Ammon's horn (tissue), 1 donor: Measurements from ENCODE around the gene SCMH1.
"Not testable (repeated sequence)": the region's sequence is repeated elsewhere in the genome, so short reads cannot be mapped to it uniquely, and the experiment has no call there.

ENCODE experiments used
- DNase-seq: peaks from one replicate; pipeline ENCODE4 v3.0.0-alpha.2; 2016; ENCODE audit warnings: low spot score

The SCMH1 gene

DNA sequence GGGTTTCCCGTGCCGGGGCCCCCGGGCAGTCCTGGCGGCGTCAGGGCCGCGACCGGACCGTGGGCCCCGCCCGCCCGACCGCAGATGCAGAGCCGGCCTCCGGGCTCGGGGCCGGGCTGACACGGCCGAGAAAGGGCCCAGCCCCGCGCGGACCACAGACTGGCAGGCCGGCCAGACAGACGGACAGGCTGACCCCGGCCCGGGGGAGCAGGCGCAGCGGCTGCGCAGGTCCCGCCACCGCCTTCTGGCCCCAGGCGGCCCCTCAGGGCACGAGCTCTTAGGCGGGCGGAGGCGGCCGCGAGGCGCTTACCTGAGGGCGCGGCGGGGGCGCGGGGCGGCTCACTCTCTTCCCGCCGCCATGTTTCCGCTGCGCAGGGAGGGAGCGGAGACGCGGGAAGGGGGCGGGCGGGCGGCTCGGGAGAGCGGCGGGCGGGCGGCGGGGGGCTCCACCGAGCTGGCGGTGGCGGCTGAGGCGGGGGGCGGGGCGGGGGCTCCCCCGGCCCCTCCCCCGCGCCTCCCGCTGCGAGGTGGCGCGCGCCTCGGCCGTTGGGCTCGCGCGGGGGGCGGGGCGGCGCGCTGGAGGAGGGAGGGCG lies at the start of gene SCMH1:
Gene SCMH1, minus strand, starts transcription at position 558 of the 593 bp plus-strand sequence. CDS start 56,173 bp downstream, outside the sequence.
- DNase-seq = peak; percentile 24

DNA sequence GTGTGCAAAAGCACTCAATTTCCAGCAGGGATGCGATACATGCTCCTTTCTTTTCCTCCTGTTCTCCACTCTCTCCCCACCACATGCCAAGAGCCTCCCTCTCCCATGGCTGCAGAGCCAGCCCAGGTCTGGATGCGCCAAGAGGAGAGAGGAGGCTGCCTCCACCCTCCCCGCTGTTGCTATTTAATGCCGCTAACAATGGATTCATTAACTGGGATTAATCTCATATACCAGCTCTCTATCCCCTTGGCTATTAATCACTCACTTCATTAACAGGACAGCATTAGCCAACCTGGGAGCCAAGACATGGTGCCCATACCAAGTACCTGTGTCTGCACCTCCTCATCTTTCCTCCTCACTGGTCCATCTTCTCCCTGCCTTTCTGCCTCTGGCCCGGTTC lies 49.1 kb upstream of the SCMH1 start:
- no peak for DNase-seq

DNA sequence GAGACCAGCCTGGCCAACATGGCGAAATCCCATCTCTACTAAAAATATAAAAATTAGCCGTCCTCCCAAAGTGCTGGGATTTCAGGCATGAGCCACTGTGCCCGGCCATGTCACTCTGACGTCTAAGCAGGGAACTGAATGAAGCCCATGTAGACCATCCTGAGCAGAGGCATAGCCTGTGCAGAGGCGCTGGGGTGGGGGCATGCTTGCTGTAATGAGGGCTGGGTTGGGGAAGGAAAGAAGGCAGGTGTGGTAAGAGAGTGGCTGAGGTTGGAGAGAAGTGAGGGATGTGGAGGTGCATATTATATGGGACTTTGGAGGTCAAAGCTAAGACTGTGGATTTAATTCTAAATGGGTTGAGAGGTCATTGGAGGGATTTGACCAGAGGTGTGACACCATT lies 47.1 kb upstream of the SCMH1 start:
- no peak for DNase-seq

DNA sequence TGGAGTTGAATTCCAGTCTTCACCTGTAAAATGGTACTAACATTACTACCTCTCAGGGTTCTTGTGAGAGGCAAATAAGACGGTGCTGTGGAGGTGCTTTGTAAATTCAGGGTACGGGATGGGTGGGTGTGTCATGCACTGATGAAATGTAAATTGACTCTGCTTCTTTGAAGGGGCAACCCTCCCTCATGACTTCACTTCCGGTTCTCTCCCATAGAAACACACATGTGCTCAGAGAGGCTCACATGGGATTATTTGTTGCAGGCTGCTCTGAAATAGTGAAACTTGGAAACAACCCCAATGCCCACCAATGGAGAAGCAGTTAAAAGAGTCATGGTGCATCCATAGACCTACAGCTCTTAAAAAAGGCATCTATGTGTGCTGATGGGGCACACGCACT lies 44.9 kb upstream of the SCMH1 start:
- DNase-seq = no peak

DNA sequence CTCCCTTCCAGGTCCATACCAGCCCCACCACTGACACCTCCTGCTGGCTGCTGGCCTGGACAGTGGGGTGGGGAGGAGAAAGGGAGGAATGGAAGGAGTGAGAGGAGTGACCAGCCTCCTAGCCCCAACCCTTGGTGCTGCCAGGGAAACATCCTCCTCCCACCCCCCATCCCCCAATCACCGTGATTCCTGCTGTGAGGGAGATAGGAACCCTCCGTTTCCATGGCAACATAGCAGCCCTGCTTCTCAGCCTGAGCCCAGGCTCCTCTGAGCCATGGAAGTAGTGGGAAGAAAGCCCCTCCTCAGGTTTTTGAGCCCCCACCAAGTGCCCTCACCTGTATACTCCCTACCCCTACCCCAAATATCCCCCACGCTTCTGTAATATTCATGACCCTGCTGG lies 44.4 kb upstream of the SCMH1 start:
- DNase-seq = no peak

DNA sequence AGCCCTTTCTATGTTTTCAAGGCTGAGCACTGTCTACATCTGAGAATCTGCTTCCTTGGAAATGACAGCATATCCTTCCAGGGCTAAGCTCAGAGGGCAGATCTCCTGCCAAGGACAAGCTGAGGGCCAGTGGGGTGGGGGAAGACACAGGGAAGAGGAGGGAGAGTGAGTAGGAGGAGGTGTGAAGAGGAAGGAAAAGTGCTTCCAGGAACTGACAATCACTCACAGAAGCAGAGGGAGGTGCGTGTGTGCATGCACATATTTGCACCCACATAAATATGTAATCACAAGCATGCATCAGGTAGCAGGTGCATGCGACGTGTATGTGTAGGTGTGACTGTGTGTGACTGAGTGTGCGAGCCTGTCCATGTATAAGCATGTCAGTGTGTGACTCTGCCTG lies 43.7 kb upstream of the SCMH1 start:
- DNase-seq = no peak

DNA sequence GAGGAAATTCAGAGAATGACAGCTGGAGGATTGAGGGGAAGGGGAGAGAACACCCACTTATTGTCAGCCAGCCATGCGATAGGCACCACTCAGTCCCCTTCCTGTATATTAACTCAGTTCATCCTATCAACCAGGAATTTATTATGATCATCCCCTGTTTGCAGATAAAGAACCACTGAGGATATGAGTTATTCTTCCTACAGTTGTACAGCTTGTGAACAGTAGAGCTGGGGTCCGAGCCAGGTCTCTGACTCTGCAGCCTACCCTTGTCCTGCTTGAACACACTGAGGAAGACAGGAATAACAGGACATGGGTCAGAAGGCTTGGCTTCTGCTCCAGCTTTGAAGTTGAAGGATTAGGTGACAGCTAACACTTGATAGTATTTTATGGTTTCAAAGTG lies 42.0 kb upstream of the SCMH1 start:
- DNase-seq = no peak

DNA sequence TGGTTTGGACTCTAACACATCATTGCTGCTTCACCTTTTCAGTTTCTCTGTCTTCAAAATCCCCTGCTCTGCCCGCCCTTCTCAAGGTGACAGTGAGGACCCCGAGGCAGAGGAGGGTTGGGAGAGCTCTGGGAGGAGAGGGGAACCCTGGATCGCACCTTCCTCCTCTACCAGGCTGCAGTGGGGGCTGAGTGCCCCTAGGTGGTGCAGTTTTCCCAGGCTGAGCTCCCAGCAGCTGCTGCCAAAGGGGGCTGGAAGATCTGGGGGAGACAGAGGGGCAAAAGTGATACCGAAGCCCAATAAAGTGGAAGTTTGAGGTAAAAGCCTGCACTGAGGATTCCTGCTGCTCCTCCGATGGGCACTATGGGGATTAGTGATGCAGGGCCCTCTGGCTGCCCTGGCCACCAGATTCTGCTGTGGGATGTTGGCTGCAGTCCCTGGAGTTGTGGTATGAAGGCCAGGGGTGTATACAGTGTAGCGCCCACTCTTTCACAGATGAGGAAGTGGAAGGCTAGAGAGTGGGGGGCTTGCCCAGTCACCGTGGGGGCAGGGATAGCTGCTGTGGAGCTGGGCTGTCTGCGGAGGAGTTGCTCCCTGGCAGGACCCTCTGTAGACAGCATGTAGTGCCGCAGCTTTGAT lies 40.7 kb upstream of the SCMH1 start:
- peak; percentile 56 for DNase-seq

DNA sequence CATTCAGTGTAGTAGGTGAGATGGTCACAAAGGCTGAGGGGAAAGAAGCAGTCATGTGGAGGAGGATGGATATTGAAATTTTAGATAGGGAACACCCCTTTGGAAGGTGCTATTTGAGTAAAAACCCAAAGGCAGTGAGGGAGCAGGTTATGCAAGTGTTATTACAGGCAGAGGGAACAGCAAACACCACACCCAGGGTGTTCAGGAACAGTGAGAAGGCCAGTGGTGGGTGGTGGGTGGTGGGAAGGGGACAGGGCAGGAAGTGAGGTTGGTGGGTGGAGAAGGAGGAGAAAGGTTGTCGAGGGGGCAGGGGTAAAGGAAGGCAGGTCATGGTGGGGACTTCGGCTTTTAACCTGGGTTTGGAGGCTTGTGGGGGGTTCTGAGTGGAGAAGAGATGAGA lies 39.2 kb upstream of the SCMH1 start:
- DNase-seq = no peak

DNA sequence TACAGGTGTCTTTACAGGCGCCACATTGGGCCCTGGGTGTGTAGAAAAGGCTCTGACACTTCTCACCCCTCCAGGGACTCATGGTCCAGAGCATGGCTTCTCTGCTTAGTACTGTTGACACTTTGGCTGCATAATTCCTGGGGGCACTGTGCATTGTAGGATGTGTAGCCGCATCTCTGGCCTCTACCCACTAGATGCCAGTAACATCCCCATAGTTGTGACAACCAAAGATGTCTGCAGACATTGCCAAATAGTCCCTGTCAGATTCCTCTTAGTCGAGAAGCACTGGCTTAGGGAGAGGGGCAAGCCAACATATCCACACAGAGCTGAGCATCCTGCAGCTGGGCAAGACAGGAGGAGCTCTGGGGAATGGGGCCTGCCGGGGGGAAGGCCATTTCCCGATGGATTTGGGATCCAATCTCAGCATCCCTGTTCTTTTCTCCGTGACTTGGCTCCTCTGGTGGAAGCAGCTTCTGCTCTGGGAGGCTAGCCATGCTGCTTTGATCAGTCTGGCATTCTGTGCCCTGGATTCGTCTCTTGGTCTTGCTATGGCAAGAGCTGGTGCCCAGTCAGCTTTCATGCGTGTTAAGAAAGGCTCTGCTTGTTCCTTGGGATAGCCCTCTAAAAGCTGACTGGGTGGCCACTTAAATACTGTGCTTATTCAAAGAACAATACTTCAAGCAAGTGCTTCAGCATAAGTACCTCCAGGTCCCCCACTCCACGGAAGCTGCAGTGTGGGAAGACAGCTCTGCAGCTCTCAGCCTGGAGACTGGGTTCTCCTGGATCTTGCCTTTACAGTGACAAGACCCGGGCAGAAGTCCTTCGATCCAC lies 38.3 kb upstream of the SCMH1 start:
- DNase-seq = peak; percentile 16

DNA sequence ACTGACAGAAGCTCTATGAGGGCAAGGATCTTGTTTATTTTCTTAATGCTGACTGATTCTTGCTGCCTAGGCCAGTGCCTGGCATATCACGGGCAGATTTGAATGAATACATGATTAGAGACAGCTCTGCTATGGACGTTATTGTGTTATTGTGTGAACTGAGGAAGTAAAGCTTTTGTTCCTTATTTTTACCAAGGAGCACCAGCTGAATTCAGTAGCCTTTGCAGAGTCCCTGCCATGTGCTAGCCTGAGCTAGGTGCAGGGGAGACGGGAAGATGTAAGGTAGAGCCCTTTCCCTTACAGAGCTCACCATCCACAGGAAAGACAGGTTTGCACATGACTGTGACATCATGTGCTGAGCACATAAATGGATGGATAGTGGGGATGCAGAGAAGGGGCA lies 36.0 kb upstream of the SCMH1 start:
- no peak for DNase-seq

DNA sequence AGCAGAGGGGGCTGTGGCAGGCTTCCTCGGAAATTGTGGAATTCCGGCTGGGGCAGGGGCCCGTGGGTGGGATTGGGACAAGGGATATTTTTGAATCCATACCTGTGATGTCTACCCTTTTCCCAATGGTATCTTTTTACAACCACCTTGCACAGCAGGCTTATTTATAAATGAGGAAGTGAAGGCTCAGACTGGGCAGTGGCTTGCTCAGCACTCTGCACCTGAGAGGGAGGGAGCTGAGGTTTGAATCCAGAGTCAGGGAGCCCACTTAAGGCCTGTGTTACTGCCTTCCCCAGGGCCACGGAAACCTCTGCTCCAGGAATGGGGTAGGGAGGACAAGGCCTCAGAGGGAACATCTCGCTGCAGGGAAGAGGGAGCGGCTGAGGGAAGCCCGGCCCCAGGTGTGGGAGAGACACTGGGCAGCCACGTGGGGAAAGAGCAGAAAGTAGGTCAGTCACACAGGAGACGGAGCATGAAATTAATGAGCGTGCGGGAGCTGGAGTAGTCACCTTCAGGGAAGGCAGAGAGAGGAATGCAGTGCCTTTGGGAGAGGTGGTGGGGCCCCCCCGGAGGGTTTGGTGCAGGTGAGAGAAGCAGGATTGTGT lies 35.4 kb upstream of the SCMH1 start:
- DNase-seq = no peak

DNA sequence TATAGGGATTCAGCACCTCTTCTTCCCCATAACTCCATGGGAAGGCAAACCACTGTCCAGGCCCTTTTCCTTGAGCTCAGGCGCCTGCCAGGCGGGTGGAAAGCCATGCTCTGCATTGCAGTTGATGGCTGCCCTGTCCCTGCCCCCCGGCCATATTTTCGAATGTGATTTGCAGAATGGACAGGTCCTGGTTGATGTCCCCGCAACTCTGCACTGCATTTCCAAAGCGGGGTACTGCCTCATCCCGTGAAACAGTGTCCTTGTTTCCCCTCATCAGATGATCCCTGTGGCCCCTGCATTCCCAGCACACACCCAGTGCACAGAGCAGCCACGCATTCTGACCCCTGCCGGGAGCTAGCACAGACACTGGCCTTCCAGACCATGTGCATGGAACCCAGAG lies 33.7 kb upstream of the SCMH1 start:
- DNase-seq = no peak

DNA sequence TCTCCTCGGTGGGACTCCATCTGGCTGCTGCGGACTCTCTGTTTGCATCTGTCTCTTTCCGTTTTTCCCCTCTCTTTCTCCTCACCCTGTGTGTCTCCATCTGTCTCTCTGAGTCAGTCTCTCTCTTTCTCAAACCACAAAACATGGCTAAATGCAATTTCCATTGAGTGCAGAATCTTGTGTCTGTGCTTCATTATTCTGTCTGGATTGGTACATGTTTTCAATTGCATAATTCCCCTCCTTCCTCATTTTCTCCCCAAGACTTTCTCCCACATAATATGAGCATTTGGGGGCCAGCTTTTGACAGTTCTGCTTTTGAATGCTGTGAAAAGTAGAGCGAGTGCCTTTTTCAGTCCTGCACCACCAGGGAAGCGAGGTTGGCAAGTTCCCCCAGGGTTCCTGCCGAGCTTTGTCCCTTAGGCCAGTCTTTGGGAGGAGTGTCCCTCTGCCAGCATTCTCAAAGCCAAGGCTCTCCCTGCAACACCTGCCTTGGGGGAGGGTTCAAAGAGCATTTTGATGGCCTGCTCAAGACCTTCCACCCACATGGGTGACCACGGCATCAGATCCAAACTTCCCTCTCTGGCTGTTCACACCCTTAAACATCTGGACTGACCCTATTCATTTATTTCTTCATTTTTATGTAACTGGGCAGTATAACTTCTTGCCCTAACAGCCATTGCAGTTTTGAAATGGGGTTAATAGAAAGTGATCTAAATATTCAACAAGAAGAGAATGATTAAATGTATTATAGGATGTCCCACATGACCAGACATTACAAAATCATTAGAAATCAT lies 32.8 kb upstream of the SCMH1 start:
- peak; percentile 60 for DNase-seq

DNA sequence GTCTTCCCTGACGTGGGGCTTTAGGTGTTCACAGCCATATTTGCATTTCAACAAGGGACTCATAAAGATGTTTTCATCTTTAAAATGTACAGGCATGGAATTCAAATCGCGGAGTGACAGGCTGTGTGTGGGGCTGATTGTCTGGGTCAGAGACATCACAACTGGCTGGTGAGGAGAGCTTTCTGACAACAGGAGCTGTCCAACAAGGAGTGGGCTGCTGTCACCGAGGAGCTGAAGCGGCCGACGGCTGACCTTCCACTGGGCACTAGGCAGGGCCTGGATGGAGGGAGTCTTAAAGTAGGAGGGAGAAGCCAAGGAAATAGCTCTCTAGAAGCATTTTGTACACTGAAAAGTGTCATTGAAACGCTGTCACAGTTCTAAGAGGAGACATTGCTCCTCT lies 30.5 kb upstream of the SCMH1 start:
- no peak for DNase-seq

DNA sequence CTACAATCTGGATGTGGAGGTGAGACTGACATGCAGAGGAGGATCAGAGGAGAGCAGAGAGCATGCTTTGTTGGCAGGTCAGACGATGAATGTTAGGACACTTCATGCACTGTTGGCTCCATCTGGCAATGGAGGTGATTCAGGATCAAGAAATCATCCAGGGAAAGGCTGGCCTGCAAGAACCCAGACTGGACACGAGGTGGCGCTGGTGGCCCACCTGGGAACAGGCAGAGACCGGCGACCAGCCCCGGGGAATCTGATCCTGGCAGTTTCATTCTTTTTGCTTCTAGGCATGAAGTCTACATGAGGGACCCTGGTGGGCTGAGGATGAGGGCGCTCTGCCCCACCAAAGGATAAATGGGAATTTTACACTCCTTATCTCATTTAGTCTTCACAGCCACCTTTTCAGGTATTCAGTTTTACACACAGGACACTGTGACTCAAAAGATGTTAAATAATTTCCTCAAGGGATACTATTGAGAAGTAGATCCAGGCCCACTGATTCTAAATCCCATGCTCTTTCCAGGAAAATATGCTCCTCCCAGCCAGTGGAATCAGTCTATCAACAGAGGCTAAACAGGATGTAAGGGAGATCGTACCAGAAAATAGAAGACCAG lies 26.2 kb upstream of the SCMH1 start:
- peak; percentile 87 for DNase-seq

DNA sequence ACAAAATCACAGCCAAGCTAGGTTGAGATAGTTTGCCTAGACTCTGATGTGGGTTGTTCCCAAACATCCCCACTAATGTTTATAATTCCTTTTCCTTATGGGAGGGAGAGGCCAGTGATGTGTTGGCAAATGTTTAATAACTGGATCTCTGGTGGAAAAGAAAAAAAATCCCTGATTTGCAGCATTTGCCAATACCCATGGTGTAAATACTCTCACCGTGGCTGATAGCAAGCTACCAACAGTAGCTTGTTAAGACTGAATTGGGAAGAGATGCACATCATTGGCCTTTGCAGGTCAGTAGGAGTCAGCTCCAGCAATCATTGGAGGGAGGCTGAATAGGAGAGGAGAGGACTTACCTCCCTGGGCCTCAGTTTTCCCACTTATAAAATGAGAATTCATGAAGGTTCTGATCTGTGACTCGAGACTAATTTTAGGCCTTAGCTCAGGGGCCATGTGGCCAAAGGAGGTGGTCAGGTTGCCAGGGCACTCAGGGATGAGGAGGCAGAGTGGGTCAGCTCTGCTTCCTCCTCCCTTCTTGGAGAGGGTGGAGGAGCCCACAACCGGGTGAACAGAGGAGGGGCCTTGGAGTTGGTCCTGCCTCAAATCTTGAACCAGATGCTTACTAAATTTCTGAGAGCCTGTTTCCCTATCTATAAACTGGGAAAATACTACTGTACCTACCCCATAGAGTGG lies 20.0 kb upstream of the SCMH1 start:
- no peak for DNase-seq

DNA sequence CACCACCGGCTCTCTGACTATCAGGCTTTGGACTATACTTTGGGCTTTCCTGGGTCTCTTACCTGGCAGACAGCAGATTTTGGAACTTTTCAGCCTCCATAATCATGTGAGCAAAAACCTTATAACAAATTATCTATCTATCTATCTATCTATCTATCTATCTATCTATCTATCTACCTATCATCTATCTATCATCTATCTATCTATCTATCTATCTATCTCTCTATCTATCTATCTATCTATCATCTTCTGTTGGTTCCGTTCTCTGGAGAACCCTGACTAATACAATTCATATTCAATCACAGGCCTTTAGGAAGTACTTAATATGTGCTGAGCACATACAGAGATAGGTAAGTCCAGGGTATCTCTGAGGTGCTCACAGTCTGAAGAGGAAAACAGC lies 18.7 kb upstream of the SCMH1 start:
- no peak for DNase-seq

DNA sequence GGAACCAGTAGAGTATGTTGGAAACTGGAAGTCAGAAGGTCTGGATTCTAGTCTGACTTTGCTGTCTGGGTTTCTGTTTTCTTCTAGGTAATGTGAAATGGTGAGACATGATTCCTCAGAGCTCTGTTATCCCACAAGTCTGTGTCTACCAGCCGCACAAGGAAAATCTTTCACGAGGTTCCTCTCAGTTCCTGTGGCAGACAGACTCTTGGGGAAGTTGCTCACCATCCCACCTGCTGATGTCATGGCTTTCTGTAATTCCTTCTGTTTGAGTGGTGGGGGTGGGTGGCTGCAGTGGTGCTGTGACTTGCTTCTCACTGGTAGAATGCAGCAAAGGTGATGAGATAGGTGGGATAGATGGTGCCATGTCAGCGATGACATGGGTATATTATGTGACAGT lies 17.1 kb upstream of the SCMH1 start:
- no peak for DNase-seq

DNA sequence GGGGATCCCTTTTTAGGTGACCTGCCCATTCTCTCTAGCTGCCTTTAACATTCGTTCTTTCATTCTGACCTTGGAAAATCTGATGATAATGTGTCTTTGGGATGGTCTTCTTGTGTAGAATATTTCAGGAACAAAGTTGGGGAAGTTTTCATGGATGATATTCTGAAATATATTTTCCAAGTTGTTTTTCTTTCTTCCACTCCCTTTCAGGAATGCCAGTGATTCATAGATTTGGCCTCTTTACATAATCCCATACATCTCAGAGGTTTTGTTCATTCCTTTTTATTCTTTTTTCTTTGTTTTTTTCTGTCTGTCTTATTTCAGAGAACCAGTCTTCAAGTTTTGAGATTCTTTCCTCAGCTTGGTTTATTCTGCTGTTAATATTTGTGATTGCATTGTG lies 13.9 kb upstream of the SCMH1 start:
- DNase-seq = no peak

DNA sequence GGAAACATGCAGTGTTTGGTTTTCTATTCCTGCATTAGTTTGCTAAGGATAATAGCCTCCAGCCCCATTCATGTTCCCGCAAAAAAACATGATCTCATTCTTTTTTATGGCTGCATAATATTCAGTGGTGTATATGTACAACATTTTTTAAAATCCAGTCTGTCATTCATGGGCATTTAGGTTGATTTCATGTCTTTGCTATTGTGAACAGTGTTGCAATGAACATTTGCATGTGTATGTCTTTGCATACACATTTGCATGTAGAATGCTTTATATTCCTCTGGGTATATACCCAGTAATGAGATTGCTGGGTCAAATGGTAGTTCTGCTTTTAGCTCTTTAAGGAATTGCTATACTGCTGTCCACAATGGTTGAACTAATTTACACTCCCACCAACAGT lies 9.0 kb upstream of the SCMH1 start:
- not testable (repeated sequence) for DNase-seq
